ENCODE measurements around the gene GABRE. TPM values are rescaled to one million over a fixed set of nuclear protein-coding genes. Genes with fewer than 3 reads are reported as not detected.

GABRE gene, protein sequence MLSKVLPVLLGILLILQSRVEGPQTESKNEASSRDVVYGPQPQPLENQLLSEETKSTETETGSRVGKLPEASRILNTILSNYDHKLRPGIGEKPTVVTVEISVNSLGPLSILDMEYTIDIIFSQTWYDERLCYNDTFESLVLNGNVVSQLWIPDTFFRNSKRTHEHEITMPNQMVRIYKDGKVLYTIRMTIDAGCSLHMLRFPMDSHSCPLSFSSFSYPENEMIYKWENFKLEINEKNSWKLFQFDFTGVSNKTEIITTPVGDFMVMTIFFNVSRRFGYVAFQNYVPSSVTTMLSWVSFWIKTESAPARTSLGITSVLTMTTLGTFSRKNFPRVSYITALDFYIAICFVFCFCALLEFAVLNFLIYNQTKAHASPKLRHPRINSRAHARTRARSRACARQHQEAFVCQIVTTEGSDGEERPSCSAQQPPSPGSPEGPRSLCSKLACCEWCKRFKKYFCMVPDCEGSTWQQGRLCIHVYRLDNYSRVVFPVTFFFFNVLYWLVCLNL
- 0.74 and 1.5 TPM in 2 replicates for total RNA-seq

DNA sequence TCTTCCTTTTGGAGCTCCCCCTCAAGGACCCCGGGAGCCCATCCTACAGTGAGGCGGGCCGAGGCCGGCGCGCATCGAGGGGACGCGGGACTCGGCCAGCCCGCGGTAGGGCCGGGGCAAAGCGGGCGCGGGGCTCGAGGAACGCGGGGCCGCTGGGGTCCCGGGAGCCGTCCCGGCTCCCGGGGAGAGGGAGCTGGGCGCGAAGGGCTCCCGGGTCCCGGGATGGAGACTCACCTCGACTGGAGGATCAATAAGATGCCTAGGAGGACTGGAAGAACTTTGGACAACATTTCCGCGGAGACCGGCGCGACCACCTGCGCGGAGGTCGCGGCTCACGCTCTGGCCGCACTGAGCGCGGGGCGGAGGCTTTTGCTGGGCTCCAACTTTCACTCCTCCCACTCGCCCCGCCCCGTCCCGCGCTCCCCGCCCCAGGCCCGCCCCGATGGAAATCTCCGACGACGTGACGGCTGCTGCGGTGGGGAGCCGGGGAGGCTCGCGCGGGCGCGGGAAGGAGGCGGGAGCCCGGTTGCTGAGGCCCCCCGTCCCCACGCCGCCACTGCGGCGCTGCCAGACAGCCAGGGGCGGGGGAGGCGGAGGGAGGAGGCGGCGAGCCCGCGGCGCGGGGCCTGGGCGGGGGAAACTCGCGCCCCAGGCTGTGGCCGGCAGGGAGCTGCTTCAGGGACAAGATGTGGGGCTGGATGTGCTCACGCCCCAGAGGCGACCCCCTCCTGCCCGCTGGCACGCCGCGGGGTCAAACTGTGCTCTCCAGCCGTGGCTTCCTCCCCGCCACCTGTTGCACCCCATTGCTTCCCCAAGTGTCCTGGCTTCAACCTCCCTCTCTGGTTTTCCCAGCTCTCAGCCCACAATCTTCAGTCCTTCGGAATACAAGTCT is at the start of gene GABRE:
Gene GABRE (minus strand): TSS at position 341 of the 892 bp plus-strand sequence. CDS start 51 bp downstream, at position 290.

DNA sequence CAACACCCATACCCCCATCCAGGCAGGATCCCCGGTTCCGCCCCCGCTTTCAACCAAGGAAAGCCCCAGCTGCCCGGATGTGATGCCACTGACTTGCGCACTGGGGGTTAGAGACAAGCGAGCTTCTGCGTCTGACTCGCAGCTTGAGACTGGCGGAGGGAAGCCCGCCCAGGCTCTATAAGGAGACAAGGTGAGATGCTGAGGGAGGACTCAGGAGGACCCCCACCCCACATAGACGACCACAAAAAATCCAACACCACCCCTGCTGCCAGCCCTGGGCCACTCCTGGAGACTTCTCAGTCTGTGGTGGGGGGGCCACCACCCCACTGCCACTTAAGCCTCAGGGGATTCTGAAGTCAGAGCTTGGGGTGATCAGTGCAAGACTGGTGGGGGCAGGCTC is 61.7 kb downstream of the GABRE start, which contains the start of gene MAGEA4:
Gene MAGEA4 (plus strand): TSS at position 110 of the 400 bp plus-strand sequence. CDS start 10,776 bp downstream, outside the sequence.

Other genes with a start within 250 kb of the GABRE start
- not detected in 2 replicates for gene CNGA2, start 239.9 kb downstream of the GABRE start, total RNA-seq
- gene MAGEA4, start 61.8 kb downstream of the GABRE start, total RNA-seq: not detected in 2 replicates
- not detected in 2 replicates for gene MAGEA10, start 163.9 kb upstream of the GABRE start, total RNA-seq

All from bronchus fibroblast of lung (primary cell).